HG03354 (cell line): ENCODE measurements around the gene TBX21.

Experiments
- ATAC-seq: cut with Tn5 transposase; IDR thresholded peaks from one replicate; pipeline ENCODE4 v1.9.1; 2021; ENCODE audit warnings: mild to moderate bottlenecking; ENCODE audit not compliant: unreplicated experiment, poor library complexity, severe bottlenecking

Gene TBX21

GRCh38 chr17:47696717-47697642, 36.1 kb upstream of the TBX21 start:
- ATAC-seq: no peak

GRCh38 chr17:47697906-47698711, 34.9 kb upstream of the TBX21 start:
- no peak for ATAC-seq

GRCh38 chr17:47698749-47699535, 34.1 kb upstream of the TBX21 start:
- ATAC-seq: no peak

- ATAC-seq: no peak
Observed at GRCh38 chr17:47699536-47699840, 33.5 kb upstream of the TBX21 start.

GRCh38 chr17:47700471-47701449, 32.3 kb upstream of the TBX21 start:
- ATAC-seq: no peak

- ATAC-seq: no peak
Observed at GRCh38 chr17:47701608-47702007, 31.4 kb upstream of the TBX21 start.

GRCh38 chr17:47702391-47702995, 30.5 kb upstream of the TBX21 start:
- ATAC-seq: no peak

- ATAC-seq: no peak
Observed at GRCh38 chr17:47703191-47703591, 29.8 kb upstream of the TBX21 start.

GRCh38 chr17:47703671-47704070, 29.4 kb upstream of the TBX21 start:
- ATAC-seq: no peak

GRCh38 chr17:47704116-47704515, 28.9 kb upstream of the TBX21 start:
- ATAC-seq: no peak

GRCh38 chr17:47704736-47705135, 28.3 kb upstream of the TBX21 start:
- no peak for ATAC-seq

- no peak for ATAC-seq
Observed at GRCh38 chr17:47705536-47706530, 27.2 kb upstream of the TBX21 start.

- ATAC-seq: no peak
Observed at GRCh38 chr17:47707056-47707804, 25.8 kb upstream of the TBX21 start.

- ATAC-seq: no peak
Observed at GRCh38 chr17:47707884-47708283, 25.2 kb upstream of the TBX21 start.

GRCh38 chr17:47708312-47708863, 24.6 kb upstream of the TBX21 start:
- no peak for ATAC-seq

- ATAC-seq: no peak
Observed at GRCh38 chr17:47708864-47709541, 24.0 kb upstream of the TBX21 start.
